Tibial nerve (tissue), 4 donors: Measurements from ENCODE around the gene MON1A.

Source experiments
- EP300 ChIP-seq, 2 donors: sonication (generic); formaldehyde crosslinking; IDR thresholded peaks; one replicate each; pipeline ENCODE4 v1.6.1; 2017; ENCODE audit warnings: antibody characterized with exemption in 2 of 2, mild to moderate bottlenecking in 1 of 2
- POLR2A ChIP-seq, 2 donors: fragments of 450-650 bp; IDR thresholded peaks; one replicate each; pipeline ENCODE4 v1.6.1; 2017; ENCODE audit warnings: antibody characterized with exemption in 2 of 2, mild to moderate bottlenecking in 2 of 2, moderate library complexity in 2 of 2
- TF ChIP-seq, protein P1 (sequence below), 5 experiments: fragments of 200-600 bp in 3 of 5; fragments of 450-650 bp in 2 of 5; sonication (generic) in 3 of 5; IDR thresholded peaks; one replicate each; pipeline ENCODE4 v1.5.1; 2016 to 2019; ENCODE audit warnings: antibody characterized with exemption in 5 of 5, mild to moderate bottlenecking in 3 of 5, moderate library complexity in 2 of 5

DNA sequence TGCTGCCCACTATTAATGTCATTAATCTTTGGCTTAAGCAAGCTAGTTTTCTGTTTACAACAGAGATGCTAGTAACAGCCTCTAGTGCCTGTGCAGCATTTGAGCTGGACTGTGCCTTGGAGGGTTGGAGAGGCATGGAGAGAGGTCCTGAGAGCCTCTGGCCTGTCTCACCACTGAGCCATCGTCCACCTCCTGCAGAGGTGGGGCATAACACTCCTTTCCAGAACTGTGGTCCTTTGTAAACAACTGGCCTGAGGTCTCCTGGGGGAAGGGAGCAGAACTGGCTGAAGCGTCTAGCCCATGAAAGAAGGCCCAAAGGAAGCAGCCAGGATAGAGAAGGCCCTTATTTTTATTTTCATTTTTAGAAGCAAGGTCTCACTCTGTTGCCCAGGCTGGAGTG is 49.9 kb downstream of the MON1A start:
- TF ChIP-seq POLR2A (IDR thresholded peaks at IDR 0.05): no peak
- TF ChIP-seq, protein P1, sequence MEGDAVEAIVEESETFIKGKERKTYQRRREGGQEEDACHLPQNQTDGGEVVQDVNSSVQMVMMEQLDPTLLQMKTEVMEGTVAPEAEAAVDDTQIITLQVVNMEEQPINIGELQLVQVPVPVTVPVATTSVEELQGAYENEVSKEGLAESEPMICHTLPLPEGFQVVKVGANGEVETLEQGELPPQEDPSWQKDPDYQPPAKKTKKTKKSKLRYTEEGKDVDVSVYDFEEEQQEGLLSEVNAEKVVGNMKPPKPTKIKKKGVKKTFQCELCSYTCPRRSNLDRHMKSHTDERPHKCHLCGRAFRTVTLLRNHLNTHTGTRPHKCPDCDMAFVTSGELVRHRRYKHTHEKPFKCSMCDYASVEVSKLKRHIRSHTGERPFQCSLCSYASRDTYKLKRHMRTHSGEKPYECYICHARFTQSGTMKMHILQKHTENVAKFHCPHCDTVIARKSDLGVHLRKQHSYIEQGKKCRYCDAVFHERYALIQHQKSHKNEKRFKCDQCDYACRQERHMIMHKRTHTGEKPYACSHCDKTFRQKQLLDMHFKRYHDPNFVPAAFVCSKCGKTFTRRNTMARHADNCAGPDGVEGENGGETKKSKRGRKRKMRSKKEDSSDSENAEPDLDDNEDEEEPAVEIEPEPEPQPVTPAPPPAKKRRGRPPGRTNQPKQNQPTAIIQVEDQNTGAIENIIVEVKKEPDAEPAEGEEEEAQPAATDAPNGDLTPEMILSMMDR (IDR thresholded peaks at IDR 0.05): no peak
- TF ChIP-seq EP300 (IDR thresholded peaks at IDR 0.05): no peak
